Stimulated activated CD4-positive, alpha-beta T cell treated with anti-CD3 and anti-CD28 coated beads, Interleukin-12 subunit alpha, Interleukin-12 subunit beta, amount 100 ng/mL, for 48 hours (primary cell): ENCODE measurements around the gene NAPG.
"Not testable (repeated sequence)": the region's sequence is repeated elsewhere in the genome, so short reads cannot be mapped to it uniquely, and the experiment has no call there.

Experiments
- DNase-seq, 3 donors: peaks; one replicate each; pipeline ENCODE4 v3.0.0-alpha.2; 2020; ENCODE audit warnings: low read depth in 2 of 3, low spot score in 1 of 3

NAPG gene

DNA sequence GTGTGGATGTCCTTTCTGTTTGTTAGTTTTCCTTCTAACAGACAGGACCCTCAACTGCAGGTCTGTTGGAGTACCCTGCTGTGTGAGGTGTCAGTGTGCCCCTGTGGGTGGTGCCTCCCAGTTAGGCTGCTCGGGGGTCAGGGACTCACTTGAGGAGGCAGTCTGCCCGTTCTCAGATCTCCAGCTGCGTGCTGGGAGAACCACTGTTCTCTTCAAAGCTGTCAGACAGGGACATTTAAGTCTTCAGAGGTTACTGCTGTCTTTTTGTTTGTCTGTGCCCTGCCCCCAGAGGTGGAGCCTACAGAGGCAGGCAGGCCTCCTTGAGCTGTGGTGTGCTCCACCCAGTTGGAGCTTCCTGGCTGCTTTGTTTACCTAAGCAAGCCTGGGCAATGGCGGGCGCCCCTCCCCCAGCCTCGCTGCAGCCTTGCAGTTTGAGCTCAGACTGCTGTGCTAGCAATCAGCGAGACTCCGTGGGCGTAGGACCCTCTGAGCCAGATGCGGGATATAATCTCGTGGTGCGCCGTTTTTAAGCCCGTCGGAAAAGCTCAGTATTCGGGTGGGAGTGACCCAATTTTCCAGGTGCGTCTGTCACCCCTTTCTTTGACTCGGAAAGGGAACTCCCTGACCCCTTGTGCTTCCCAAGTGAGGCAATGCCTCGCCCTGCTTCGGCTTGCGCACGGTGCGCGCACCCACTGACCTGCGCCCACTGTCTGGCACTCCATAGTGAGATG lies 52.2 kb downstream of the NAPG start:
- not testable (repeated sequence) for DNase-seq

DNA sequence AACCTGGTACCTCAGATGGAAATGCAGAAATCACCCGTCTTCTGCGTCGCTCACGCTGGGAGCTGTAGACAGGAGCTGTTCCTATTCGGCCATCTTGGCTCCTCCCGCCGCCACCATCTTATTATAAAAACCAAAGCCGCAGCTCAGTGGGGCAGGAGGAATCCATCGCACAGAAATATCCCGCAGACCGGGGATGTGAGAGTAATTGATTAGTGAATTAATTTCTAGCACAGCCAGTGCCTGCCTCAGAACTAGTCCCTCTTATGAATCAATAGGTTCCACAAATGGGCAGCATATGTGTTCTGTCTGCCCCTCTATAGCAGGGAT lies 52.7 kb downstream of the NAPG start:
- DNase-seq, result not testable (repeated sequence)

DNA sequence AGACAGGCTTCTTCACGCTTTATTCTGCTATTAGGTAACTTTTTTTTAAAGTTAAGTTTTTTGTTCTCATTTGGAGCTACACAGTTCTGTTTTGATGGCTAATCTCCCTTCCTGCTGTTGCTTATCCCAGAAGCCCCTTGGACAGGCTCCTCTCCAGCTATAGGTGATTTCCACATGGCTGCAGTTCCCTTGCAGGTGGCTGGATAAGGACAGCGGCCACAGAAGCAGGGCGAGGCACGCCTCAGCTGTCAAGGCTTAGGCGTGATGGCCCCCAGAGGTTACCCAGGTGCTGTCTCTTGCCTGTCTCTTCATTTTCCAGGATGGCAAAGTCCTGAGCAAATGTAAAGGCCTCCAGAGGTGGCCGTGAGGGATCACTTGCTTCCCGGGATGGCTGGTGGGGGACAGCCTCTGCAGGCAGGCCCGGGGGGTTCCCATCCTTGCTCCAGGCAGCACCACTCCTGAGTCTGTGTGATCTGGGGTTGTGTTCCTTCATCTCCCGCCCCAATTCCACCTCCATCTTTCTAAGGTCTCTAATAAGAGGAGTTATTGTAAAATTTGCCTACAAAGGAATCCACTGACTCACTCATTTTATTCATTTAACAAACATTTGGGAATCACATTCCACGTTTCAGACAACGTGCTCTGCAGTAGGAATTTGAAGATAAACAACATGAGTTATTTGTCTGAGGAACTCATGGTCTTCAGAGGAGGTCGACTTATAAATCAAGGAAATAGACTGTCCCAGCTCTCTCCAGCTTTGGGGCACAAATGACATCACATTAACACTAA lies 53.4 kb downstream of the NAPG start:
- no peak for DNase-seq

DNA sequence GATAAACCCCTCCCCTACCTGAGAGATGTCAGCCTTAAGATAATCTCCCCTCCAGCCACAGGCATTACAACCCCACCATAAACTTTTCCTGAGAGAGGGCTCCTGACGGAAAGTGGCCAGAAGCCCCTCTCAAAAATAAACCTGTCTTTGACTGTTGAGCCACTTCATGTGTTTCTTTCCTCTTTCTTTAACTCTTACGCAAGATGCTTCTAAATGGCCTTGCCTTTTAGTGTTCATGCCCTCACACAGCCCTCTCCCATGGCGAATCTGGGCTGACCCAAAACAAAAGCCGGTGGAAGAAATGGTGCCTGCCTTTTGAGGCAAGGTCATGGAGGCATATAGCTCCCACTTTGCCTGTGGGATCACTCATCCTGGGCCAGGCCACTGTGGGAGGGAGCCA lies 54.4 kb downstream of the NAPG start:
- no peak for DNase-seq

GRCh38 chr18:10585260-10585659 lies 59.4 kb downstream of the NAPG start:
- DNase-seq, result no peak

- no peak for DNase-seq
These were observed 63.1 kb downstream of the NAPG start for GRCh38 chr18:10588975-10589374.

GRCh38 chr18:10590412-10590811 lies 64.6 kb downstream of the NAPG start:
- DNase-seq, result no peak

- no peak for DNase-seq
These were observed 66.1 kb downstream of the NAPG start for GRCh38 chr18:10591896-10592295.

DNA sequence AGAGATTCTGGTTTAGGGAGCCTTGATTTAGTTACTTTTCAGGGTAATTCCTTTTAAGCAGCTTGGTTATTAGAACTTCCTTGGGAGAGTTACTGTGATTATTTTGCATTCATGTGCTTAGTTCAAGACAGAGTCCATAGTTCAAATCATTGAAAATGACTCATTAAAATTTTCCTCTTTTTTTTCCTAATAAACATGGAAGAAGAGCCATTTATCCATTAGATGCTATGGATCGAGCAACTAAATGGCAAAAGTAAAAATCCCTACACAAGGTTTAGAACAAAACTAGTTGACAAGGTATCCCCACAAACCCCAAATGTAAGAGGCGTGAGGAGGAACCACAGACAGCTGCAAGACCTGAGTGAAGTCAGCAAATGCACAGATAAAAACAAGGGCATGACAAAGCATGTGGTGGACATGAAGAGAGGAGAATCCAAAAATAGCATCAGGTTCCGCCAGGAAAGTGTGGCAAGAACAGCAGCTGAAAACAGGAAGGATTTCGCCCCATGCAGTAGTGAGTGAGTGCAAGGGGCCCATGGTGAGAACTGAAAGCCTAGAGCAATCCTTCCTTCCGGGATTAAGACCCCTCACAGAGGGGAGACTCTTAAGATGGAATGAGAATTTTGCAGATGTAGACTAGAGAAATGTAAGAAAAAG lies 67.7 kb downstream of the NAPG start:
- not testable (repeated sequence) for DNase-seq

GRCh38 chr18:10595917-10596316 lies 70.1 kb downstream of the NAPG start:
- not testable (repeated sequence) for DNase-seq

DNA sequence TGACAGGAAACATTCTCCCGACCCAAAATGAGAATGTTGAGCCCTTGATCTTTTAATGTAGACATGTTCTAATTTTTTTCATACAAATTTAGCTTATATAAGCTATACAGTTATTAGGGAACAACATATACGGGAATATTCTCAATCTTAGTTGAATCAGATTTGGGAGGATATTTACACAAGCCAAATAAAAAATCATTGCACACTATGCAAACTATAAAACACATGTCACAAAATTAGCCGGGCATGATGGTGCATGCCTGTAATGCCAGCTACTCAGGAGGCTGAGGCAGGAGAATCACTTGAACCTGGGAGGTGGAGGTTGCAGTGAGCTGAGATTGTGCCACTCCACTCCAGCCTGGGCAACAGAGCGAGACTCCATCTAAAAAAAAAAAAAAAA lies 71.9 kb downstream of the NAPG start:
- DNase-seq, result not testable (repeated sequence)

DNA sequence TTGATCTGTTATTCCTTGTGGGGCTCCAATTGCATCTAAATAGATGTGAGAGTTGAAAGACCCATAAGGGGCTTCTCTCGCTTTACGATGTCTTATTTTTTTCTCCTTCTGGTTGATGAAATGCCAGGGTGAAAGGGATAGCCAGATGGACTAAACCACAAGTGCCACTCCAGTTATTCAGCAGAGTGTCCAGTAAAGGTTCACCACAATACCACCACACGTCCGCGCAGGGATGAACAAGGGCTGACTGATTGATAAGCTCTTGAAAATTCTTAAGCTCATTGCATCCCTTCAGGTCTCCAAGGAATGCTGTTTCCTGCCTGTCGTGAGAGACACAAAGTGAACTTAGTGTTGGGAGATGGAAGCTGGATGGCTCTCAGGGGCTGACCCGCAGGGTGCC lies 74.9 kb downstream of the NAPG start:
- DNase-seq, result not testable (repeated sequence)
